Activated T-cell treated with anti-CD3 and anti-CD28 coated beads, Interleukin-2, amount 50 U/mL, for 1 hour (primary cell): ENCODE measurements around the gene CYP46A1.

Experiments used
- DNase-seq: peaks from one replicate; pipeline ENCODE4 v3.0.0-alpha.2; 2020

Gene CYP46A1

DNA sequence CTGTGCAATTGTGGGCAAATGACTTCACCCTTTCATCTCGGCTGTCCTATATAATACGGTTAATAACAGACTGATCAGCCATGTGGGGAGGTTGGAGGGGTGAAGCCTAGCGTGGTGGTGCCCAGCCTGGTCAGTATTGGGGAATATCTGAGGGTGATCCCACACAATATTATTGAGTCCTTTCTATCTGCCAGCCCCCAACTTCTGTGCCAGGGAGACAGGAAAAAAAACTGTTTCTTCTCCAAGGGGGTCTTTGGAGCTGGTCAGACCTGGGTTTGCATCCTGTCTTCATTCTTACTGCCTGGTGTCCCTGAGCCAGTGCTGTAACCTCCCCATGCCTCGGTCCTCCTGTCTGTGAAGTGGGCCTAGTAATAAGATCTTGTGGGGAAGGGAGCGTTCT, 6.5 kb downstream of the CYP46A1 start:
- no peak for DNase-seq

DNA sequence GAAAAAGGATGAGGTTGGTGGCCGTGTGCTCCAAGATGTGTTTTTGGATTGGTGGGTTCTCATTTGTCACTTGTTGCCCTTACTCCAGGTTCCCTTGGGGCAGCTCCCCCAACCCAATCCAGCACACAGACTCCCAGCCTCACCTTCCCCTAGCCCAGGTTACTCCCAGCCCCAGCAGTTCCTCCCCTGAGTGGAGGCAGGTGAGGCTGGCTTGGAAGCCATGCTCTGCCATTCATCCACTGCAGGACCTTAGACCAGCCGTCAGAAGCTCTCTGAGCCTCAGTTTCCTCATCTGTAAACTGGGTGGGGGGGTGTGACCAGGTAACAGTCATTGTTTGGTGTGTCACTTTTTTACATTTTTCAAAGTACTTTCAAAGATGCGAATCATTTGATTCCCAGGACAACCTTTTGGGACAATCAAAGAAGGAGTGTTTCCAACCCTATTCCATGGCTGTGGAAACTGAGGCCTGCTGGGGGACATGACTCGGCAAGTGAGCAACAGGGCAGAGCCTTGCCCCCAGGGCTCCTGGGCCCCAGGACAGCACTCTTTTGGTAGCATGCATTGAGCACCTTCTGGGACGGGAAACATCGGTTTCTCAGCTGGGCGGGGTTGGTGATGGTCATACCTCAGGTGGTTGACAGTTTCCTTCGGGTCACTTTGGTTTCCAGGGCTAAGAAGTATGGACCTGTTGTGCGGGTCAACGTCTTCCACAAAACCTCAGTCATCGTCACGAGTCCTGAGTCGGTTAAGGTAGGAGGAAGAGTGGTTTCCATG, 7.2 kb downstream of the CYP46A1 start:
- DNase-seq = no peak

DNA sequence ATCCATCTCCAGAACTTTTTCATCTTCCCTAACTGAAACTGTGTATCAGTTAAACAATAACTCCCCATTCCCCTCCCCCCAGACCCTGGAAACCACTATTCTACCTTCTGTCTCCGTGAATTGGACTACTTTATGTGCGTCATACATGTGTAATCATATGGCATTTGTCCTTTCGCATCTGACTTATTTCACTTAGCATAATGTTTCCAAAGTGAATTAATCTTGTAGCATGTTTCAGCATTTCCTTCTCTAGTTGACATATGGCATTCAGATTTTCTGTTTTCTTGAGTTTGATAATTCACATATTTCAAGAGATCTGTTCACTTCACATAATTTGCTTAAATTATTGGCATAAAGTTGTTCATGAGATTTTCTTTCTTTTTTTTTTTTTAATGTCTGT, 9.8 kb downstream of the CYP46A1 start:
- no peak for DNase-seq

DNA sequence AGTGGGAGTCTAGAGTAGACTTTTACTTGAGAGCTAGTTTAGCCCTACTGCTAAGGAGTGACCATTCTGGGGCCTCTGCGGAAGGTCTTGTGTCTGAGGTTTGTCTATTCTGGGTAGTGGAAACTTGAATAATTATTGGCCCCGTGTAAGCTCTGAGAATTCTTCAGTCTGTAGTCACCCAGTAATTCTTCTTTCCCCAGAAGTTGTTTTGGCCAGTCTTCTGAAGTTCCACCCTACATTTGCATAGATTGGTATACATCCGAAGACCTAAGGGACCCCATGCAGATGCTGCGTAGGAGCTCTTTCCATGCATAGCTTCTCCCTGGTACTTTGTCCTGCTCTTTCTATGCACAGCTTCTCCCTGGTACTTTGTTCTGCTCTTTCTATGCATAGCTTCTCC, 12.8 kb downstream of the CYP46A1 start:
- DNase-seq = no peak

DNA sequence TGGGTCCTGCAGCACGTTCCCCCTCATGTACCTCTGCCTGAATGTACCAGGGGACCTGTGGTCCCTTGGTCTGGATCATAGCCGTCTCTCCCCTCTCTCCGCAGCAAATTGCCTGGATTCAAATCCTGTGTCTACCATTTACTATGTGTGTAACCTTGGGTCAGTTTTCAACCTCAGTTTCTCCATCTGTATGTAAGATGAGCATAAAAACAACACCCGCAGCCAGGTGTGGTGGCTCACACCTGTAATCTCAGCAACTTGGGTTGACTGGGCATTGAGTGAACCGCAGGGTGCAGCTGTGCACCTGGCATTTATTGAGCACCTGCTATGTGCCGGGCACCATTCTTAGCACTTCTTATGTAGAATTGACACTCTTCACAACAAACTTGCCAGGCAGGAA, 14.1 kb downstream of the CYP46A1 start:
- DNase-seq = no peak

DNA sequence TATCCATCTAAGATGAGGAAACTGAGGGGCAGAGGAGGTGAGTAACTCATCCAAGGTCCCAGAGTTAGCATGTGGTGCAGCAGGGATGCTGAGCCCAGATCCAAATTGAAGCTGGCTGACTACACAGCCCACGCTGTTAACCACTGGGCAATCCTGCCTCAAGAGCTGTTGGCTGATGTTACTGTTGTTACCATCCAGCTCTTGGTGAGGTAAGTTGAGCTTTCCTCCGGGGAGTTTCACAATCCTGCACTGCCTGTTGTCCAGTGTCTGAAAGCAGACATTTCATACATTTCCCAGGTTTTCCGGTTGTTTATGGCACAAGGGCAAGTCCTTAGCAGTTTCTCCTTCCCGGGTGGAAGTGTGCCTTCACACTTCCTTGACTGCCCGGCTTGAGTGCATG, 14.5 kb downstream of the CYP46A1 start:
- no peak for DNase-seq

DNA sequence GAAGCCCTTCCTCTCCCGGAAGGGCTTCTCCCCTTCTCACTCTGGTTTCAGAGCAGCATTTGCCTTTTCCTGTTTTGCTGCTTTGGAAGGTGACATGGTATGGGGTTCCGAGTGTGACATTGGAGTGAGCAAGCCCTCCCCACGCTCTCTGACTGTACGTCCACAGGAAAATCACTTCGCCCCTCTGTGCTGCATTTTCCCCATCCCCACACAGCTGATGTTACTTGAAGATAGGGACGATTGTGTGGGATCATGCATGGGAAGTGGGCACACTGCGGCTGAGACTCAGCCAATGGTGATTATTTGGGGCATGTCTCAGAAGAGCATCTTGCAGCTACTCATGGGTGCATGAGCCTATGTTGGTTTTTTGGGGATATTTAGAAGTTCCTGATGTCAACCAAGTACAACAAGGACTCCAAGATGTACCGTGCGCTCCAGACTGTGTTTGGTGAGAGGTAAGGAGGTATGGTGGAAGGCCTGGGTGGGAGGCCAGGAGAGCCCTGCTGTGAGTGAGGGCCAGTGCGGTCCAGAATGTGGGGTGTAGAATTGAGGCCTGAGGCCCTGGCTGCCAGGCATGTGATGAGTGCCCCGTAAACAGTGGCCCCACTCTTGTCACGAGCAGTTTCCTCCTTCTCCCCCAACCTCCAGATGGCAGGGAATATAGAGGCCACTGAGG, 15.1 kb downstream of the CYP46A1 start:
- no peak for DNase-seq

DNA sequence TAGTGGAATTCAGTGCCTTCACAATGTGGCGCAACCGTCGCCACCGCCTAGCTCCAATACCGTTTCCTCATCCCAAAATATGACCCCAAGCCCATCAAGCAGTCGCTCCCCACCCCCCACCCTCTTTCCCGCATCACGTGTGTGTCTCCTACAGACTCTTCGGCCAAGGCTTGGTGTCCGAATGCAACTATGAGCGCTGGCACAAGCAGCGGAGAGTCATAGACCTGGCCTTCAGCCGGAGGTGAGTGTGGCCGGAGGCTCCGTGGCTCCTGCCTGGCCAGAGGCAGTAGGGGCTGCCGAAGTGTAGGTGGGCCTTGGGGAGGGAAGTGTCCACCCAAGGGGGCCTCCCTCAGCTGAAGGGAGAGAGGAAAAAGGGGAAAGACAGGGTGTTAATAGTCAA, 15.8 kb downstream of the CYP46A1 start:
- DNase-seq = no peak

DNA sequence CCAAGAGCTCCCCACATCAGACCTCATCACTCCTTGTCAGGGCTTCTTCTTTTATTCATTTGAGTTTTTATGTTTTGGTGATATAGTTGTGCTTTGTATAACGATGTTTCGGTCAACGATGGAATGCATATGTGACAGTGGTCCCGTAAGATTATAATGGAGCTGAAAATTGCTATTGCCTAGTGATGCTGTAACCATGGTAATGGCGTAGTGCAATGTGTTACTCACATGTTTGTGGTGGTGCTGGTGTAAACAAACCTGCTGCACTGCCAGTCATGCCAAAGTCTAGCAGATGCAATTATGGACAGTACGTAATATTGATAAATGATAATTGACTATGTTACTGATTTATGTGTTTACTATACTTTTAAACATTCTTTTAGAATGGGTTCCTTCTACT, 16.3 kb downstream of the CYP46A1 start:
- DNase-seq = no peak

DNA sequence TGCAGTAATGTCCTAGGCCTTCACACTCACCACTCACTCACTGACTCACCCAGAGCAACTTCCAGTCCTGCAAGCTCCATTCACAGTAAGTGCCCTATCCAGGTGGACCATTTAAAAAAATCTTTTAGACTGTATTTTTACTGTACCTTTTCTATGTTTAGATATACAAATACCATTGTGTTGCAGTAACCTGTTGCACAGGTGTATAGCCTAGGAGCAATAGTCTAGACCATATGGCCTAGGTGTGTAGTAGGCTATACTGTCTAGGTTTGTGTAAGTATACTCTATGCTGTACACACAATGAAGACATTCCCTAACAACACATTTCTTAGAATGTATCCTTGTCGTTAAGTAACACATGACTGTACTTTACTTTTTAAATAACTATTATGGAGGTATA, 17.2 kb downstream of the CYP46A1 start:
- no peak for DNase-seq

DNA sequence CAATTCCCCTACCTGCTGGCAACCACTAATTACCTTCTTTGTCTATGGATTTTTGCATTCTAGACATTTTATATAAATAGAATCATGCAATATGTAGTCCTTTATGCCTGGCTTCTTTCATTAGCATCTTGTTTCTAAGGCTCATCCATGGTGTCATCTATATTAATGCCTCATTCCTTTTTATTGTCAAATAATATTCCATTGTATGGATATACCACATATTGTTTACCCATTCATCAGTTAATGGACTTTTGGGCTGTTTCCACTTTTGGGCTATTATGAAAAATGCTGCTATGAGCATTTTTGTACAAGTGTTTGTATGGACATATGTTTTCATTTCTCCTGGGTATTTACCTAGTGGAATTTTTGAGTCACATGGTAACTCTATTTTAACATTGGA, 18.0 kb downstream of the CYP46A1 start:
- DNase-seq = no peak

DNA sequence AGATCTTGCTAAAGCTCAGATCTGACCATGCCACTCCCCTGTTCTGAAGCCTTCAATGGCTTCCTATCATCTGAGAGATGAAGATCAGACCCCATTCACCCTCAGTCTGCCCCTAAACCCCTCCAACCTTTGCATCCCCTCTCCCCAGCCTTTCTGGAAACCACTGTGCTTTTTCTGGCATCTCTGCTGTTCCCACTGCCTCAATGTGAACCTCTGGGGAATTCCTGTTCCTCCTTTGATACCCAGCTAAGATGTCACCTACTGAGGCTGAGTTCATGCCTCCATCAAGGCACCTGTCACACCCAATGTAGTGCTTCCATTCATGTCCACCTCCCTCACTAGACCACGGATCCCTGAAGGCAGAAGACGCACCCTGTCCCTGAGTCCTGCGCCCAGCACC, 19.3 kb downstream of the CYP46A1 start:
- DNase-seq = no peak

DNA sequence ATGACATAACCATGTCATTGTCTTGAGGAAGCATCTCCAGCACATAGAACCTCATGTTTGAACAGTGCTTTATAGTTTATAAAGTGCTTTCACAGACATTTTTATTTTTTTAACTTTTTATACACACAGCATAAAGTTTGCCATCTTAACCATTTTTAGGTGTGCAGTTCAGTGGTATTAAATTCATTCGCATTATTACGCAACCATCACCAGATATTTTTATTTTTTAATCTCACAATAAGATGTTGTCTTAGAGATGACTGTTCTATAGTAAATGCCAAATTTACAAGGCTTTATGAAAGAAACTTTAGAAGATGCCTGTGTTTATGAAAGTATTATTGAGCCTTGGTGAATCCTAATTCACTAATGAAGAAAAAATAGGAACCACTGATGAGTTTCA, 19.9 kb downstream of the CYP46A1 start:
- no peak for DNase-seq

DNA sequence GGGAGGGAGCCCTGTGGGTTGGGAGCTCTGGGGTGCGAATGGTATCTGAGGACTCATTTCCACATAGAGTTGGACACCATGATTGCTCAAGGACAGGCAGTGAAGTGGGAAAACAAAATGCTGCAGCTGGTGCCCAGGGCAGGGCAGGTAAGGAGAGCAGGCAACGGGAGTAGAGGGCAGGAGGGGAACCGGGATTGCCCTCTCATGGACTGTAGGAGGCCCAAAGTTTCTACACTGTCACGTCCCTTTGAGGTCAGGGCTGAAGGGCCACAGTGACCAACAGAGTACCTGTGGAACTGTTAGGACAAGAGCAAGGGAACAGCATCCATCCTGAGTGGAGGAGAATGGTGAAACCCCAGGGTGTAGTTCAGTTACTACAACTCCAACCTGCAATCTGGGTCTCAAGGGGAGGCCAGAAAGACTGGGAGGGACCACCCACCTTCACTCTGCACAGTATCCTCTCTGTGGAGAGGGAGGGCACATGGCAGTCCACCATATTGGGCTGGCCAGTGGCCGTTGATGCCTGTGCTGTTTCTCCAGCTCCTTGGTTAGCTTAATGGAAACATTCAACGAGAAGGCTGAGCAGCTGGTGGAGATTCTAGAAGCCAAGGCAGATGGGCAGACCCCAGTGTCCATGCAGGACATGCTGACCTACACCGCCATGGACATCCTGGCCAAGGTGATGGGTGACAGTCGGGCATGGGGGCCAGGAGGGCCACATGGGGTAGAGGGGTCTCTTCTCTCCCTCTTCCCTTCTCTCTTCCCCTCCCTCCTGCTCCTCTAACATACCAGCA, 22.2 kb downstream of the CYP46A1 start:
- DNase-seq = no peak

DNA sequence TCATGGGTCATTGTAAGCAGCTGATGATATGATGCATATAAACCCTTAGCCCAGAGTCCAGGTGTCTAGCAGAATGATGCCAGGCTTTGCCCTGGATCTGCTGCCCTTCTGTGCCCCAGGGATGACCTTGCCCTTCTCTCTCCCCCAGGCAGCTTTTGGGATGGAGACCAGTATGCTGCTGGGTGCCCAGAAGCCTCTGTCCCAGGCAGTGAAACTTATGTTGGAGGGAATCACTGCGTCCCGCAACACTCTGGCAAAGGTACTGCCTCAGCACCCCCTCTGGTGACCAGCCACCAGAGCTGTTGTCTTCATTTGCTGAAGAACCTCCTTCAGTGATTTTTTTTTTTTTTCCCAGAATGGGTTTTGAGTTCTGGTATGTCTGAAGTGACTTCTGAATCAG, 23.3 kb downstream of the CYP46A1 start:
- DNase-seq = no peak

DNA sequence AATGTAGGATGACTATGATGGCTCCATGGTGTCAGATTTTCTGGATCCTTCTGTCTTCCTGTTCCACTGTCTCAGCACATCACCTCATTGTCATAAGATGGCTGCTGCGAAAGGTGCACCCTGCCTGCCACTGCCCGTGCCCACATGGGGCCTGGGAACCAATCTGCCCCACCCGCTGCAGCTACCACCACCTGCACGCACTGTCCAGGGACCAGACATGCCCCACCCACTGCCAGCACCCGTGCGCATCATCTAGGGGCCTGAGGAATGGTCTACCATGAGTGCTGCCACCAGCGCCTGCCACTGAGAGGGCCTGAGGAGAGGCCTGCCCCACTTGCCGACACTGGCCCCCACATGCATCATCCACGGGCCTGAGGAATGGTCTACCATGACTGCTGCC, 23.8 kb downstream of the CYP46A1 start:
- DNase-seq = no peak

DNA sequence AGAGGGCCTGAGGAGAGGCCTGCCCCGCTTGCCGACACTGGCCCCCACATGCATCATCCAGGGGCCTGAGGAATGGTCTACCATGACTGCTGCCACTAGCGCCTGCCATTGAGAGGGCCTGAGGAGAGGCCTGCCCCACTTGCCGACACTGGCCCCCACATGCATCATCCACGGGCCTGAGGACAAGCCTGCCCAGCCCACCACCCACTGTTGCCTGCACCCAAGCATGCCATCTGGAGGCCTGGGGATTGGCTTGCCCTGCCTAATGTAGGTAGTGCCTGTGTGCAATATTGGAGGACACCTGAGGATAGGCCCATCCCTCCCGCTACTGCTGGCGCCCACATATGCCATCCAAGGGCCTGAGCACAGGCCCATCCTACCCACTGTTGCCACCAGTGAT, 24.4 kb downstream of the CYP46A1 start:
- no peak for DNase-seq

DNA sequence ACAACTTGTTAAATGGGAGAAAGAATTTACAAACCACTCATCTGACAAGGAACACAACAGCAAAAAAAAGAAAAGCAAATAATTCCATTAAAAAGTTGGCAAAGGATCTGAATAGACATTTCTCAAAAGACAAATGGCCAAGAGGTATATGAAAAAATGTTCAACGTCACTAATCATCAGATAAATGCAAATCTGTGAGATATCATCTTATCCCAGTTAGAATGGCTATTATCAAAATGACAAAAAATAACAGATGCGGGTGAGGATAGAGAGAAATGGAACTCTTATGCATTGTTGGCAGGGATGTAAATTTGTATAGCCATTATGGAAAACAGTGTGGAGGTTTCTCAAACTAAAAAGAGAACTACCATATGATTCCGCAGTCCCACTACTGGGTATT, 29.9 kb downstream of the CYP46A1 start:
- no peak for DNase-seq

DNA sequence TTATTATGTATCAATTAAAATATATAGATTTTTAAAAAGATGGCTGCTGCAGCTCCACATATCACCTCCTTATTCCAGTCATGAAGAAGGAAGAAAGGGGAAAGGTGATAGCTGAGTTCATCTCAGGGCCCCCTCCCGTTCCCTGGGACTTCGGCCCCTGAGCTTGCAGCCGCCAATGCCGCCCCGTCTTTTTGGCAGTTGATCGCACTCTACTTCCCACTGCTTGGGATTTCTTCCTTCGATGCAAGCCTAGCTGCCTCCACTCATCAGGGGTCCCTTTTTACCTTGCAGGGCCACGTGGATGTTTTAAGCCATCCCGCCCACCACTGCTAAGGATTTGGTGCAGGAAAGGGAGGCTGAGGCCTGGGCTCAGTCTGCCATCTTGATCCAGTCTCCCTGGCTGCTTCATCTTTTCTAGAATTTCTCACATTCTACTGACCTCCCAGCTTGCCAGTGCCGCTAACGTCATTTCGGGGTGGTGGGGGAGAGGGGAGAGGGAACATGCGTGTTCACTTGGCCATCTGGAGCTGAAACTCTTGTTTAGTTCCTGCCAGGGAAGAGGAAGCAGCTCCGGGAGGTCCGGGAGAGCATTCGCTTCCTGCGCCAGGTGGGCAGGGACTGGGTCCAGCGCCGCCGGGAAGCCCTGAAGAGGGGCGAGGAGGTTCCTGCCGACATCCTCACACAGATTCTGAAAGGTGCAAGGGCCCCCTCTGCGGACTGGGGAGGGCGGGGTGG, 31.3 kb downstream of the CYP46A1 start:
- no peak for DNase-seq

DNA sequence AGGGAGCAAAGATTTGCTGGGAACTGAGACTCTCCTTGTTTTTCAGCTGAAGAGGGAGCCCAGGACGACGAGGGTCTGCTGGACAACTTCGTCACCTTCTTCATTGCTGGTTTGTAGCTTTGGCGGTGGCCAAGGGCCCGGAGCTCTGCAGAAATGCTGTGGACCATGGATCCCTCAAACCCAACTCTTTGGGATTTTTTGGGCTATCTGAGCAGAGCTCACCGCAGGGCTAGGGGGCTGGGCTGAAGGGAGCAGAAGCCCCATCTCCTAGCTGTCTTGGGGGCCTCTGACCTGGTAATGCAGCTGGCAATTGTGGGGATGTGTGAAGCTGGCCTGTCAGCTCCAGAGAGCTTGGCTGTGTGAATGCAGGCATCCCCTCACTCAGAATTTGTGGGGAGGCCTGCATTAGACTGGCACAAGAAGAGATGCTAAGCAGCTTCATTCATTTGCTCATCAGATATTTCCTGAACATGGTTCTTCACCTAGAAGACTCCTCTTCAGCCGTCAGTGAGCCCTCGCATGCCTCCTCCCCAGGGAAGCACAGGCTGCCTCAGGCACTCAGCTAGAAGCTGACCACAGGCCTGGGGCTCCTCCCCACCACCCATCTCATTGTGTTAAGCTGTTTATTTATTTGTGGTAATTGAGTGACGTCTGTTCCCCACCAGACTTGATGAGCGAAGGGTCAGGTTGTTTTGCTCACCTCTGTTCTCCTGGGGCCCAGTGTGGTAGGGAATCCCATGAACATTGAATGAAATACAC, 32.2 kb downstream of the CYP46A1 start:
- no peak for DNase-seq

DNA sequence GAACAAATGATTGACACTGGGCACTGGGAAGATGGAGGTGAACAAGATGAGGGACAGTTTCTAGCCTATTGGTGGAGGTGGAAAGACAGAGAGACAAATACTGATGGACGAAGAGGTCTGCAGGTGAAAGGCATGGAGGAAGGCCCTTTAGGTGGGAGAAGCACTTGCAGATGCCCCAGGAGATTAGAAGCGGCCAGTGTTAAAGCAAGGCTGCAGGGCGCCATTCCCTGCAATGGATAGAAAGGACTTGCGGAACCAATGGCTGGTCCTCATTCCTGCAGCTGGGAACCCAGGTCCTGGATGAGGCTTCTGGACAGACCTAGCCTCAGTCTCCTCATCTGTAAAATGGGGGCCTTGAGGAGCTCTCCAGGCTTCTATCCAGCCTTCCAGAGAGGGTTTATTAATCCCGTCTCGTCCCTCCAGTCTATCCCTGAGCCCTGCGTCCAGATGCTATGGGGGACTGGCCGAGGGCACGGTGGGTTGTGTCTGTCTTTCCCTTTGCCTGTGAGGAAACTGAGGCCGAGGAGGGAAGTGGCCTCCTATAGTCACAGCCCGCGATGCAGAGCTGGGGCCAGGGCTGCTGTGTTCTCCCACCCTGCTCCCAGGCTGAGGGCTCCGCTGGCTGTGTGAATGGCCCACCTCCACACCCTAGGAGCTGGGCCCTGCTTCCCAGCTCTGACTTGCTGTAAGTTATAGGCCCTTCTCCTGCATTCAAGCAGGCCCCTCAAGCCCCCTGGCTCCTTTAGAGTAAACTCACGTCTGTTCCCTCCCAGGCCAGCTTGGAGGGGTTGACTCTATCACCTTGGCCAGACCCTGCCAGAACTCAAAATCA, 33.0 kb downstream of the CYP46A1 start:
- no peak for DNase-seq

DNA sequence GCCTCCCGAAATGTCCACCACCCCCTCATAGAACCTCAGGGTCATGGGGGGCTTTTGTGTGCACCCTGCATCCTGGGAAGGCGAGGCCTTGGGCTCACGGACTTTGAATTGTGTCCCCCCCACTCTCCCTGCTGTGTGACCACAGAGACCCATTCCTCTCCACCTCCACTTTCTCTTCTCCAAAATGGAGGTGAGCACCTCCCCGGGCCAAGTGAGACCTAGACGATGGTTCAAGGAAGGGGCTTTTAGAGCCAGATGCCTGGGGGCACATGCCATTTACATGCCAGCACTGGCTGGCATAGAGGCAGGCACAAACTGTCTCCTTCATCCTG, 33.5 kb downstream of the CYP46A1 start:
- no peak for DNase-seq
